ENCODE data around the gene NFS1.
"Not testable (repeated sequence)": the region's sequence is repeated elsewhere in the genome, so short reads cannot be mapped to it uniquely, and the experiment has no call there.

The NFS1 gene

DNA sequence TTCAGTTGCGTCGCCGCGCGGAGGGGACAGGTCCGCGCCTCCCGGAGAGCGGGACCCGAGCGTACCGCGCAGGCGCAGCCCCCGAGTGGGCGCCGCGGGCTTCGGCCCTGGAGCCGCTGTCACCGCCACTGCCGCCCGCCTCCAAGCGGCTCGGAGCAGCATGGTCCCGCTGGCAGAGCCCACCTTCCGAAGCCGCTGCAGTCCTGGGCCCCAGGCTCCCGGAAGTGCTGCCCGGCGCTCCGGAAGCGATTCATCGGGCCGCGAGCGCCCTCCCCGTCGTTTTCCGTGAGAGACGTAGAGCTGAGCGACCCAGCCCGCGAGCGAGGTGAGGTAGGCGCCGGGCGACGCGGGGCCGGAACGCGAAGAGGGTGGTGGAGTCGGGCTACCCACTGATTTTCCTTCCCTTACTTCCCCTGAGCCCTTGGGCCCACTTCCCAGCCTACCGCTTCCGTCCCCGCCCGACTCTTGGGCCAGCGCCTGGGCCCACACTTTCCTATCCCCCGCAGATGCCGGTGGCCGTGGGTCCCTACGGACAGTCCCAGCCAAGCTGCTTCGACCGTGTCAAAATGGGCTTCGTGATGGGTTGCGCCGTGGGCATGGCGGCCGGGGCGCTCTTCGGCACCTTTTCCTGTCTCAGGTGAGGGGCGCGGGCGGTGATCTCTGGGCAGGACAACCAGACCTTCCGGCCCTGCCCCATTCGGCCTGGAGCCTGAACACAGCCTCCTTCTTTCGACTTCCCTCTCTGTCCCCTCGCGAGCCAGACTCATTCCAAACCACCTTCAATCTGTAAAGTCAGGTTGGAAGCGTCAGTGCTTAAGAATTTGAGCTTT is at the start of gene NFS1, which contains the start of gene ROMO1:
Gene NFS1, minus strand, starts transcription at position 226 of the 830 bp plus-strand sequence. Its CDS starts 64 bp downstream, at position 162.
Gene ROMO1, plus strand, starts transcription at position 279 of the 830 bp plus-strand sequence. Its CDS starts 228 bp downstream, at position 507.
- peak; percentile 93 for DNase-seq (ENCODE audit: low spot score)

DNA sequence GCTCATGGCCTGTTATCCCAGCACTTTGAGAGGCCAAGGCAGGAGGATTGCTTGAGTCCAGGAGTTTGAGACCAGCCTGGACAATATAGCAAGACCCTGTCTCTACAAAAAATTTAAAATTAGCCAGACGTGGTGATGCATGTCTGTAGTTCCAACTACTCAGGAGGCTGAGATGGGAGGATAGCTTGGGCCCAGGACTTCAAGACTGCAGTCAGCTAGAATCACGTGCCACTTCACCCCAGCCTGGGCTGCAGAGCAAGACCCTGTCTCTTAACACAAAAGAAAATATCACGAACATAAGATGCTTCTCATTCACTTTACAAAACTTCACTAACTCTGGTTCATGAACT is 45.3 kb upstream of the NFS1 start:
- not testable (repeated sequence) for DNase-seq (ENCODE audit: low spot score)

DNA sequence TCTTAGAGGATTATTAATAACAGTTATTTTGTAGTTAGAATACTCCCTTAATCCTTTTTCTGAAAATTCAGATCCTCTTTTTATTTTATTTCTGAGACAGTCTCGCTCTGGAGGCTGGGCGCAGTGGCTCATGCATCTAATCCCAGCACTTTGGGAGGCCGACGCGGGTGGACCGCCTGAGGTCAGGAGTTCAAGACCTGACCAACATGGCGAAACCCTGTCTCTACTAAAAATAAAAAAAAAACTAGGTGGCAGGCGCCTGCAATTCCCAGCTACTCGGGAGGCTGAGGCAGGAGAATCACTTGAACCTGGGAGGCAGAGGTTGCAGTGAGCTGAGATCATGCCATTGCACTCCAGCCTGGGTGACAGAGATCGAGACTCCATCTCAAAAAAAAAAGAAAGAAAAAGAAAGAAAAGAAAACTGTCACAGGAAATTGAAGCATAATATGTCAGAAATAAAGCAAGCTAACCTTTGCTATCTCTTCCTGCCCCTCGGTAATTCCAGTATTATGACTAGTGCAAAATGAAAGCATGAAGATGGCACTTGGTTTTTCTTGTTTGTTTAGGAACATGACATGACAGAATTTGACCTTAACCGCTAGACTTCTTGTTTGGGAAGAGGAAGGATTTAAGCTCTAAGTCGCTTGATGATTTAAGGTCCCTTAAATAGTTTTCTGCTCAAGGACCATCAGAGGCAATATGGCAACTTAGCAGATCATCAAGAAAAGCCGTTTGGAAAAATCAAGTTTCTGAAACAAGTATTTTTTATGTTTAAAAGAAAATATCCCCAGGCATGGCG is 44.7 kb upstream of the NFS1 start:
- no peak for DNase-seq (ENCODE audit: low spot score)

DNA sequence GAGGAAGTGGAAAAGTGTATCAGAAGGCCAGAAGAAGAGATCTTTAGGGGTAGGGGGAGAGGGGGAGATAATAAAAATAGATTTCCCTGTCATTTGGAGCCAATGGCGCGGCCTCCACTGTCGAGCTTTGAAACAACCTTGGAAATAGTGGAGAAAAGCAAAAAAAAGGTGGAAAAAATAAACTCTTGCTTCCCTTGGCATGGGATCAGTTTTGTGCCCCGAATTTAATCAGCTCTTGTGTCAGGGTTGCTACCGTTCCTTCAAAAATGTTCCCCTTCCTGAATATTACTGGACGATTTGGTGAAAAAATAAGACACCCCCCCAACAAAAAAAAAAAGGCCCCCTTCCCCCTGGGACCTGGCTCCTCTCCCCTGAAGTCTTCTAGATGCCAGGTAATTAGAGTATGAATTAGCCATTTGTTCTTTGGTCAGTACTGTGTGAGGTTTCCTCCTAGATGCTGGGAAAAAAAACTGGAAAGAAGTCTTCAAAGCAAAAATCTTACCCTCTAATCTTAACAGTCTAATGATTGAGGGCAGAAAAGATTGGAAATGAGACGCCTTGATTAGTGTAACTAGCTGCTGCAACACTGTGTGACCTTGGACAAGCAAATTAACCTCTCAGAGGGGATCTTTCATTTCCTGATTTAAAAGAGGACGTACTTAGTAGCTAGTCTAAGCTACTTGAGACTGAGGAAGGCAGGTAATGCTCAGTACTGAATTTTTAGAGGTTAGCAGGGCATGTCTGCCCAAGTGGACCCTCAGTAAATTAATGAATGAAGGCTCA is 43.8 kb upstream of the NFS1 start:
- no peak for DNase-seq (ENCODE audit: low spot score)

DNA sequence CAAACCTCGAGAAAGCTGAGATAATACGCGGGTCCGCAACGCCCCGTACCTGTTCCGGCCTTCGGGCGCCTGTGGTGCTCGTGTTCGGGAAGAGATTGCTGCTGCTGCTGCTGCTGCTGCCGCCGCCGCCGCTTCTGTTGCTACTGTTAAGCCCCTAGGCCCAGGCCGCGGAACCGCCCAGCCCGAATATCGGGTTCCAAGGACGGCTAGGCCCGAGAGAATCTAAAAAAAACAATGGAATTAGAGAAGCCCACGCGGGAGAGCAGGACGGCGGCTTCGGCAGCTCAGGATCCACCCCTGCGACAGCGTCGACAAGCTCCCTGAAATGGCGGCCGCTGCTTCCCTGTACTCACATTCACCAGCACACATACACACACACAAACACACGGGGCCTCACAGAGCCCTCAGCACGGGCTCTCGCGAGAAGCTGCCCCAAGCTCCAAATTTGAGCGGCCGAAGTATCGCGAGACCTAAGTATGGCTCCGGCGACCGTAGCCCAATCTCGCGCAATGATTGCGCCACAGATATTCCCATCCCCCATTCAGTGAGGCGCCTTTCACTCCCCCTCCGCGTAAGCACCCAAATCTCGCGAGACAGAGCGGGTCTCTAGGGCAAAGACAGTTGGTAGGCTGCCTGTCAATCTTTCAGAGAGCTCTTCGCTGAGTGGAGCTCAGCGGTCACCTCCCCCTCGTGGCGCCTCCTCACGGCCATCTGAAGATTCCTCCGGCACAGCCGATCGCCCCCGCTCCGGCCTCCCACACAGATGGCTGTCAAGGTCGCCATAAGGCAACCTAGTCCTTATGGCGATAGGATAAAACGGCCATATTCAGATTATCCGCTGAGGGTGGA is 43.0 kb upstream of the NFS1 start, which contains the start of gene RBM39:
Gene RBM39, minus strand, starts transcription at position 369 of the 849 bp plus-strand sequence. CDS start 1,386 bp downstream, outside the sequence.
- DNase-seq (ENCODE audit: low spot score), result peak; percentile 94

DNA sequence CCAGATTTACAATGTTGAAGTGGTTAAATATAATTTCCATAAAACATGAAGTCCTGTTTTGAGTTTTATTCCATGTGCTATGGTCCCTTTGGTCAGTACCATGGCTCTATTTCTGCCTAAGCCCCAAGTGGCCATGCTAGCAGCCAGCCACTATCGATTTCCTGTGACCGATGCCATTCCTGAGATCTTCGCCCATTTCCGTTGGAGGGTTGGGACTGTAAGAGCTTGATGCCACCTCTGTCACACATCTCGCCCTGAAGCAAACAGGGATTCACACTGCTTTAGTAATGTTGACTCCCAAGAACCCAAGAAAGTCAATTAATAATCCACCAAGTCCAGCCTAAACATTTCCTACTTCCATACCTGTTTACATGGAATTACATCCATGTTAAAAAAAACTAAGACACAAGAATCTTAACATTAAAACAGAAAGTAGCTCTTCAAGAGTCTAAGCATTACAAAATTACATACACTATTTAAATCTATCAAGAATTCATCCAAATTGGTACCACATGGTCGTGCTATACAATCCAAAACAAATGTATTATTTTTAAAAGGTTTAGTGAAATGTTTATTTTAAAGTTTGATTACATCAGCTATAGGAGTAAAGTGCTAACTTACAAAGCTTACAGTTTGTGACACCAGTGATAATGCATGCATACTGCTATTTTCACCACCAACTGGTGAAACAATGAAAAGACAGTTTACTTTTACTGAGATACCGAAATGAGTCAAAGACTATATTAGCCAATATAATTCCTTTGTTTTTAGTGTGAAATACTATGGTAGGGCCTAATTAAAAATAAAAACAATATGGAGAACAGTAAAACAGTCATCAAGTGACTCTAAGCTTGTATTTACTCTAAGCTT is 40.4 kb upstream of the NFS1 start:
- DNase-seq (ENCODE audit: low spot score), result no peak

DNA sequence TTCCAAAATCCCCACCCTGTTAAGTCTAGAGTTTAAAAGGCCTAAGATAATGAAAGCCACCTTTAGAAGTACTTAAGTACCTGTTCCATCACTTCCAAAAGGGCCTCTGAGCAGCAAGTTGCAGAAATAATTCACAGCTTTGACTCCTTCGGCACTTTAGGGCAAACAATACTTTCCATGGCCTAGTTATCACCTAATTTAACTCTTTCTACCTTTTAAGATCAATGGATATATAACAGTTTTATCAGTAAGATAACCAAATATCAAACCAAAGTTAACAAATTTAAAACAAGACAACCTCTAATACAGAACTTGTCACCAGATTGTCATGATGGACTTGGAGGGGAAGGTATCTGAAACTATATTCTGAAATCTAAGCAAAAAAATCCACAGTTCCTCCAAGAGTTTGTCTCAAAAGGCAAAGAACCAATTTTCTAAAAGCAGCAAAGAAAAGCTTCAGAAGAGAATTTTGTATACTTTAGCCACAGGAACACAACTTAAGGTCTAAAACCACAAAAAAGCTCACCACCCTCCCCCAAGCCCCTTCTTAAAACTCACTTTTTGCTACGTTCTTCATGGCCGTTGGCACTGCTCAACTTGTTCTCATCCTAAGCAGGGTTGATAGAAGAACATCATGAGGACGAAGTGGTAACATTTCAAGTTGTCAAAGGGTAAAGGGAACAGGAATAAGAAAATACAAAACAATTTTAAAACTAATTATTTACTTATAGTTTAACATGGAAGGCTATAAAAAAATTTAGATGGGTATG is 39.4 kb upstream of the NFS1 start:
- DNase-seq (ENCODE audit: low spot score), result no peak

DNA sequence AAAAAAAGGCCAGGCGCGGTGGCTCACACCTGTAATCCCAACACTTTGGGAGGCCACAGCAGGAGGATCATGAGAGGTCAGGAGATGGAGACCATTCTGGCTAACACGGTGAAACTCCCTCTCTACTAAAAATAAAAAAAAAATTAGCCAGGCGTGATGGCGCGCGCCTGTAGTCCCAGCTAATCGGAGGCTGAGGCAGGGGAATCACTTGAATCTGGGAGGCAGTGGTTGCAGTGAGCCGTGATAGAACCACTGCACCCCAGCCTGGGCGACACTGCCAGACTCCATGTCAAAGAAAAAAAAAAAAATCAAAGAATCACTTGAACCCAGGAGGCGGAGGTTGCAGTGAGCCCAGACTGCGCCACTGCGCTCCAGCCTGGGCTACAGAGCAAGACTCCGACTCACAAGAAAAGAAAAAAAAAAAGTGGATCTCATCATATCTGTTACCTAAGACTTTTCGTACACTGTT is 38.7 kb upstream of the NFS1 start:
- DNase-seq (ENCODE audit: low spot score), result no peak

DNA sequence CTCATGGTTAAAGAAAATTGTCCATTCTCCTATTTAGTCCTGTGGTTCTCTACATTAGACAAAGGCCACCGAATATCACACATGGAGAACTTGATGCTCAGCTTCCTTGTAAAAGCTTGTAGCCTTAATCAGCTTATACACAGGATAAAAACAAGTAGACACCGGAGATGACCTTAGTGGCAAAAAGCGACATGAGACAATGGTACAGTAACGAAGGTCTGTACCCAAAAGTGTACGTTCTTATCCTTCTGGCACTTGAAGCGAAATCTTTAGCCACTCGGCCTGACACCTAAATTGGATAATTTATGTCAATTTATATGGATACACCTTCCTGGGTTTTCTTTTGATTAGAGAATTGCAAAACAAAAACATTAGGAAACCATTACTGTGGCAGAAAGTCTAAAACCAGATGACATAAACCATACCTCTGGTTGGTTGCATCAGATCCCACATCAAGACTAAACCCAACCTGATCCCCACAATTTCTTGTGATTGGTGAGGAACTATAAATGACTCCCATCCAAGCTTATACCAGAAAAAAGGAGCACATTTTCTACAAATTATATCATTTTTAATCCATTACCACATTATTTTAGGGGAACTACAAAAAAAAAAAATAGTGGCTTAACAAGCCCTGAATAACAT is 36.8 kb upstream of the NFS1 start:
- DNase-seq (ENCODE audit: low spot score), result no peak

DNA sequence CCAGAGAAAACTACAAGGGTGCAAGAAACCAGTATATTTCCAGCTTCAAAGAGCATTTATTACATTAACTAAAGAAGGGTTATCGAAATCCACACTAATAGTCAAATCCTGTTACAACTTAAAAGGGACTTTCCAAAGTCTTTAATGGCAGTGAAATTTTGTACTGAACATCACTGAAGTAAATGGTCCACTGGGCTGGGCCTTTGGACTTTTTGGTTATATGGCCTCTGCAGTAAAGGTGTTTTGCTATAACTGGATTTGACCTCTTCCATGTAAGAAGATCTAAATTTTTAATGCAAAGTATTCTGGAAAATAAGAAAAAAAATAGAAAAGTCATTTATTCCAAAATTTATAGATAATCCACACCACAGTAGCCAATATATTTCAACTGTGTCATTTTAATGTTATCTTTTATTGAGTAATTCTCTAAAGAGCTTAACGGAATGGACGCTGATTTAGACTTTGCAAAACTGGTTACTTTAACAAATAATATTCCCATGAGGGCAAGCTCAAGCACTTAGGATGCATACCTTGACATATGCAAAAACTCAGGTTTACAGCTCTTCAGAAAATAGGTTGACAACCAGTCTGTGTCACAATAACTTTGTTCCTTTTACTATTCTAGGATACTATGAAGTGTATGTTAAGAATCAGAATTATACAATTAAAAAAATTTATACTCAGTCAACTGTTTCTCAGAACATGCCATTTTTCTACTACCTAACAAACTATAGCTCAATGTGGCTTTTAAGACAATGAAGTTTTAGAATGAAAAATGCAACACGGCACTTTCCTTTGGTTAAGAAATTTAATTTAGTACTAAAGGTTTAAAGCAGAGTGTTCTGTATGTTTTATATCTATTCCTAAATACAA is 35.9 kb upstream of the NFS1 start:
- DNase-seq (ENCODE audit: low spot score), result no peak

DNA sequence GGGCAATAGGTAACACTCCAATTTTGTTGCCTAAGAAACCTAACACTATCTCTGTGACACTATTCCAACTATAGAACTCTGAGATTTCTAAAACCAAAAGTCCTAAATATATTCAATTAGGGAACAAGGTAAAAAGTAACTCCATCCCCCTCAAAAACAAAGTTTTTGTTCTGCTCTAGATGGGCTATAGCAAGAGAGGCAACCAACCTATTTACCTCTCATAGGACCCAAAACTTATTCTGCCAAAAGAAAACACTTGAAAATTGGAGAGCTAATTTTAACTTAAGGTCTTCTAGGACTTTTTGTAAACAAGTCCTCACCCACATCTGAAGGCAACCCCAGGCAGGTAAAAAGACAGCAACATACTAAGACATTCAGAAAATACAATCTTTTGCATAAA is 35.2 kb upstream of the NFS1 start:
- no peak for DNase-seq (ENCODE audit: low spot score)

DNA sequence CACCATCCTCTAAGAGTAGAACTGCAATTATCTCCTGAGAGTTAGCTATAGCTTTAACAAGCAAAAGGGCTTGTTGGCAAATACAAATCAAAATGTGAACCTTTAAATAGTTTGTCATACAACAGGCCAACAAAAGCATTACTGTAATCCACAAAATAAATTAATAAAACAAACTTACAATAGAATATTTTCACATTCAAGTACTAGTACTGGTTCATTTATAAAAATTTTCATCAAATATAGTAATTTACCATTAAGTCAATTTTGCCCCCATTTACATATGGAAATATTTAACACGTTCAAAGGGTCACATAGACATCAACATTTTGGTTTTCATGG is 33.5 kb upstream of the NFS1 start:
- no peak for DNase-seq (ENCODE audit: low spot score)

DNA sequence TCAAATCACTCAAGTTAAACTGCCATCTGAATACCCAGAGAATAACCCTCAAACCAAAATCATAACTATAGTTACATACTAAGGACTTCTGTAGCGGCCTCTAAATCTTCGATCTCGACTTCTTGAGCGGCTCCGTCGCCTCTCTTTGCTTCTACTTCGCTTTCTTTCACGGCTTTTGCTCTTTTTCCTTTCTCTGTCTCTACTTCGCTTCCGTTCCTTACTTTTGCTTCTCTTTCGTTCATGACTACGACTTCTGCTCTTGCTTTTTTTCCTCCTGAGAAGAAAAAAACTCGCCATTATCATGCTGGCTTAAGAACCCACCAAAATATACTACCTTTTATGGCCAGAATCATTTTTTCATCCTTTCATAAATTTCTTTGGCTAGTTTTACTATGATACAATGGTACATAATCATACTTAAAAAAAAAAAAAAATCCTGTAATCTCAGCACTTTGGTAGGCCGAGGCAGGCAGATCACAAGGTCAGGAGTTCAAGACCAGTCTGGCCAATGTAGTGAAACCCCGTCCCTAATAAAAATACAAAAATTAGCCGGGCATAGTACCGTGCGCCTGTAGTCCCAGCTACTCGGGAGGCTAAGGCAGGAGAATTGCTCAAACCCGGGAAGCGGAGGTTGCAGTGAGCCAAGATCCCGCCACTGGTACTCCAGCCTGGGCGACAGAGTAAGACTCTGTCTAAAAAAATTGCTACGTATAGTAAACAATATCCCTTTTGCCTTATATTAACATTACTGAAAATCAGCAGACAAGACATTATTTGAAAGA is 32.9 kb upstream of the NFS1 start:
- DNase-seq (ENCODE audit: low spot score), result no peak

DNA sequence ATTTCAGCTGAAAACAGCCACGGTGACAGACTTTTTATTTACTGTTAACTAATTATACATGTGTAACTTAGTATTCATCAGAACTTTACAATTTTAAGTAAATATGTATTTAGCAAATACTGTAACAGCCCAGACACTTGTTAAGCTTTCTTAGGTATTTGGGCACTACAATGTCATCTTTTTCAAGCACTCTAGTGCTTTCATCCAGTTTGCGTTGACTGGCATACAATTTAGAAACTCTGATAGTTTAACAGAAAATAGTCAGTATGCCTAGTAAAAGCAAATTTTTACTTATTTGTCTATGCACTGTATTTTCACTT is 32.3 kb upstream of the NFS1 start:
- no peak for DNase-seq (ENCODE audit: low spot score)

DNA sequence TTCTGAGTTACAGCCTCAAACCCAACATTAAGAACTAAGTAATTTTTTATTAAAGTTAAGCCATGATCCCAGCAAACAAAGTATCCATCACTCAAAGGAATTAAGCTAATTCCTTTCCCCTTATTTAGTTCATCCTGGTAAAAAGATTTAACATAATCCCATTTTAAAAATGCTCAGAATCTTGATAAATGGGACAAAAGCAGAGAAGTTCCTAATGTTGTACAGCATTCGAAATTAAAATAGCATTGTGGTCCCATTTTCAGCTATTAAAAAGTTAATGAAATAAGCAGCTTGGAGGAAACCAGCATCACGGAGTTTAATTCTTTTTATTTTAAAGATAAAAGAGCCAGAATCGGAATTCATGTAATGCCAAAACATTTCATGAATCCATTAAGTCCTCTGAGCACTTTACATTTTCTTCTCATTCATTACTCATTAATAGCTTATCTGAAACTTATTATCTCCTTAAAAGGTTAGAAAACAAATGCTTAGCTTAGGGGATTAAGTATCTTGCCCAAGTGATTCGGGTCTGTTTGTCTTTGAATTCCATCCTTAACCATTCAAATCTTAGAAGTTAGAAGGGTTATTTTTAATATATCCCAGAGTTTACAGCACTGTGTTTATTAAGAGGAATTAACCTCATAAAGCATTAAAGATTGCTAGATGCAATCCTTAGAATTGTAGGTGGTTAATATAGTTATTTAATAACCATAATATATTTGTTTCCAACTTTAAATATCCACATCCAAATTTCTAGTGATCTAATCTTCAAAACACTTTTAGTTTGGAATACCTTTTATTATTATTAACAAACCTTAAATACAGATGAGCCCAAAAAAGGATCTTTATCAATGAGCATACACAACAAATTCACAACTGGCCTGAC is 31.7 kb upstream of the NFS1 start:
- no peak for DNase-seq (ENCODE audit: low spot score)

DNA sequence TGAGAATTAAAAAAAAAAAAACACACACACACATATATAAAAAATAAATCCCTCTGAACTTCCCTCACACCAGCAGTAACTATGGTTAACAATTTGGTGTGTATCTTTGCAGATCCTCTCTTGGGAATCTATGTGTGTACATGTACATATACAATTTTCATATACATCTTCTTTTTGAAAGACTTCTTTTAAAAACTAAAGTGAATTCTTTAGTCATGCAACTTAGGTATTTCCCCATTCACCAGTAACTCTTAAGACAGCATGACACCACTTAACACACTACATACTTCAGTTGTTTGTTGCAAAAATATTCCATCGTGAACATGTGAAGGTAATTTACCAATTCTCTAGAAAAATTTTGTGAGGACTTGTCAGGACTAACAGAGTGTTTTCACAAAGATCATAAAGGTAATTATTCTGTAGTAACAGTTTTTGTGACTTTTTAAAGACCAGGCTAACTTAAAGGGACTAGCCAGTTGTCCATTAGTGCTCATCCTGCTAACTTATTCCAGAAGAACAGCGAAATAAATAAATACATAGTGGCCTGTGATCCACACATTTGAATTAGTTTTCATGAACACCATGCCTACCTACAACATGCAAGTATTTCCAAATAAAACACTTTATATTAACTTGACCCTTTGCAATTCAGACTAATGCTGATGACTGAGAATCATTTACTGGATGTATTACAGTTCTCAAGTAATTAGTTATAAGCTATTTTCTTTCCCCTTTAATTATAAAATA is 30.9 kb upstream of the NFS1 start:
- DNase-seq (ENCODE audit: low spot score), result no peak
